ENCODE measurements around the gene C9orf152.

The C9orf152 gene

DNA sequence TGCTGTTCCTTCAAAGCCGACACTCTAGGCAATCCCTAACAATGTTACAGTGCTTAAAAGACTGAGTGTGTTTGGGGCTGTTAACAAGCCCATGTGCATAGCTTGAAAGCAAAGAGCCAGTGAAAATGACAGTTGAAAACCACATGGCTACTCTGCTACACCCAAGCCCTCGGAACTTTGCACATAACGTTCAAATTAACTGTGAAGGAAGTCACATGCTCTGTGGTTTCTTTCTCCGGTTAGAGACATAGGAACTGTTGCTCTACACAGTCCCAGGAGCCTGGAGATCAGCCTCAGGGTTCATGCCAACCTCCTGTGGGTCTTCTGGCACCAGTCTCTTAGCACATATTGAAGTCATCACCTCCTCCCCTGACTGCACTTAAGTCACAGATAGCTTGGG lies 51.1 kb downstream of the C9orf152 start:
- TF ChIP-seq, protein P1, sequence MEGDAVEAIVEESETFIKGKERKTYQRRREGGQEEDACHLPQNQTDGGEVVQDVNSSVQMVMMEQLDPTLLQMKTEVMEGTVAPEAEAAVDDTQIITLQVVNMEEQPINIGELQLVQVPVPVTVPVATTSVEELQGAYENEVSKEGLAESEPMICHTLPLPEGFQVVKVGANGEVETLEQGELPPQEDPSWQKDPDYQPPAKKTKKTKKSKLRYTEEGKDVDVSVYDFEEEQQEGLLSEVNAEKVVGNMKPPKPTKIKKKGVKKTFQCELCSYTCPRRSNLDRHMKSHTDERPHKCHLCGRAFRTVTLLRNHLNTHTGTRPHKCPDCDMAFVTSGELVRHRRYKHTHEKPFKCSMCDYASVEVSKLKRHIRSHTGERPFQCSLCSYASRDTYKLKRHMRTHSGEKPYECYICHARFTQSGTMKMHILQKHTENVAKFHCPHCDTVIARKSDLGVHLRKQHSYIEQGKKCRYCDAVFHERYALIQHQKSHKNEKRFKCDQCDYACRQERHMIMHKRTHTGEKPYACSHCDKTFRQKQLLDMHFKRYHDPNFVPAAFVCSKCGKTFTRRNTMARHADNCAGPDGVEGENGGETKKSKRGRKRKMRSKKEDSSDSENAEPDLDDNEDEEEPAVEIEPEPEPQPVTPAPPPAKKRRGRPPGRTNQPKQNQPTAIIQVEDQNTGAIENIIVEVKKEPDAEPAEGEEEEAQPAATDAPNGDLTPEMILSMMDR (conservative IDR thresholded peaks at IDR 0.05; ENCODE audit: low read depth, low read length): no peak
- H3K4me3 ChIP-seq (IDR thresholded peaks at IDR 0.05; ENCODE audit: insufficient read depth, low read depth, low read length): no peak overlapping the region
- H3K36me3 ChIP-seq (ENCODE audit: insufficient read depth): no peaks in the 10 kb centered on the region; the same call in 1 of the 2 replicates
- peak overlapping the region; percentile 42; the same call in 1 of the 2 replicates for H3K9ac ChIP-seq
- peaks cover 100% of the 10 kb centered on the region for H3K4me1 ChIP-seq (ENCODE audit: low read depth, poor library complexity, severe bottlenecking)
- H4K20me1 ChIP-seq (ENCODE audit: insufficient read depth): no peaks in the 10 kb centered on the region
- H3K4me2 ChIP-seq: peak overlapping the region; percentile 98
- H2AFZ ChIP-seq (ENCODE audit: low read depth): no peak overlapping the region
- peaks cover 97% of the 10 kb centered on the region for H3K79me2 ChIP-seq (ENCODE audit: insufficient read depth, low read depth)
- H3K27ac ChIP-seq: peak overlapping the region; percentile 80
- H3K27me3 ChIP-seq (ENCODE audit: insufficient read depth, low read depth): no peaks in the 10 kb centered on the region

DNA sequence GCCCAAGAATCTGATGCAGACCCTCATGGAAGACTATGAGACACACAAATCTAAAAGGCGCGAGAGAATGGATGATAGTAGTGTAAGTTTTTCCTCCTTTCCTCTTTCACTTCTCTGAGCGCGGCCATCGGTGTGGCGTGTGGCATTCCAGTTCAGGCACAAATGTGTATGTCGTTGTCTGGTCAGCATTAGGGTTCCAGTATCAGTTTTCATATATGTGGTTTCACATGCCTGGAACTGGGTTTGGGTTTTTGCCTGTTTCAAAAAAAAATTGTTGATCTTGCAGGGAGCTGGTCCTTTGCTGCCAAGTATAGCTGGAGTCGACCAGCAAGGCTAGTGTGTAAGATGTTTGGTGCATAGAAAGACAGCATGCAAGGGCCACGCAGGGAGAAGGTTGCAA lies 51.5 kb downstream of the C9orf152 start:
- H3K27me3 ChIP-seq (ENCODE audit: insufficient read depth, low read depth): no peaks in the 10 kb centered on the region
- H3K79me2 ChIP-seq (ENCODE audit: insufficient read depth, low read depth): peaks cover 97% of the 10 kb centered on the region
- H3K4me2 ChIP-seq: peak overlapping the region; percentile 98
- H3K36me3 ChIP-seq (ENCODE audit: insufficient read depth): no peaks in the 10 kb centered on the region; the same call in 1 of the 2 replicates
- TF ChIP-seq, protein P1 (conservative IDR thresholded peaks at IDR 0.05; ENCODE audit: low read depth, low read length): no peak
- peak overlapping the region; percentile 80 for H3K27ac ChIP-seq
- no peaks in the 10 kb centered on the region for H4K20me1 ChIP-seq (ENCODE audit: insufficient read depth)
- H3K4me1 ChIP-seq (ENCODE audit: low read depth, poor library complexity, severe bottlenecking): peaks cover 100% of the 10 kb centered on the region
- H3K9ac ChIP-seq: peak overlapping the region; percentile 42; the same call in 1 of the 2 replicates
- no peak overlapping the region for H3K4me3 ChIP-seq (IDR thresholded peaks at IDR 0.05; ENCODE audit: insufficient read depth, low read depth, low read length)
- no peak overlapping the region for H2AFZ ChIP-seq (ENCODE audit: low read depth)

DNA sequence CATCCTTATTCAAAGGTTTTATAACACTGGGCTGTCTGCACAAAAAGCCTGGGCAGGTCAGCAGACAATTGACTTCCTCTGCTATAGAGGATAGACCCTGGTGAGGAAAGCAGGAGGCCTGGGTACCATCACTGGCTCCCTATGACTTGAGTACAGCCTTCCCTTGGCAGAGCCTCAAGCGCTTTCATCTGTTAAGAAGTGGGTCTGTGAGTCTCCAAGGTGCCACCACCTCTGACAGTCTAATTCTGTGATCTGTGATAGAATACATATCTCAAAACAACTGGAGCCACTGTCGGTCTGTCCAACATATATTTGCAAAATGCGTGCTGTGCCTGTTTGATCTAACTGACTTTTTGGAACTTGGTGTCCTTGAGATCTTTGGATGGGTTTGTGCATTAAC lies 52.2 kb downstream of the C9orf152 start:
- peak overlapping the region; percentile 98 for H3K4me2 ChIP-seq
- no peaks in the 10 kb centered on the region for H3K27me3 ChIP-seq (ENCODE audit: insufficient read depth, low read depth)
- H3K4me1 ChIP-seq (ENCODE audit: low read depth, poor library complexity, severe bottlenecking): peaks cover 100% of the 10 kb centered on the region
- H3K27ac ChIP-seq: peak overlapping the region; percentile 80
- no peaks in the 10 kb centered on the region for H4K20me1 ChIP-seq (ENCODE audit: insufficient read depth)
- H2AFZ ChIP-seq (ENCODE audit: low read depth): no peak overlapping the region
- peak overlapping the region; percentile 42; the same call in 1 of the 2 replicates for H3K9ac ChIP-seq
- no peak overlapping the region for H3K4me3 ChIP-seq (IDR thresholded peaks at IDR 0.05; ENCODE audit: insufficient read depth, low read depth, low read length)
- no peaks in the 10 kb centered on the region; the same call in 1 of the 2 replicates for H3K36me3 ChIP-seq (ENCODE audit: insufficient read depth)
- TF ChIP-seq, protein P1 (conservative IDR thresholded peaks at IDR 0.05; ENCODE audit: low read depth, low read length): no peak
- peaks cover 97% of the 10 kb centered on the region for H3K79me2 ChIP-seq (ENCODE audit: insufficient read depth, low read depth)

DNA sequence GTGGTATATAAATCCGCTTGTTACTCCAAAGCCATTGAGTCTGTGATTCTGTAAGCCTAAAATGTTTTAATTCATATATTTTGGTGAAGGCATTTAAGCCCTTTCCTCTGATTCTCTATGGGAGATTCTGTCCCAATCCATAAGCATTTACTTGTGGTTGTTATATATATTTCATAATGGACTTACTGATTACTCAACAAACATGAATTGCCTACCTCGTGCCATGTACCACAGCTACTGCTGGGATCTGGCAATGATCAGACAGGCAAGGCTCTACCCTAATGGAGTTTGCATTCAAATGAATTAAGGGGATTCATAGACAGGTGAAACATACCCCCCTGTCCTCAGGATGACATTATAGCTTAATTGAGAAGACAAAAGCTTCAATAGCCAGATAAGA lies 54.5 kb downstream of the C9orf152 start:
- Histone ChIP-seq H2AFZ (ENCODE audit: low read depth) (no peak overlapping the region), H3K27me3 (ENCODE audit: insufficient read depth, low read depth) (no peaks in the 10 kb centered on the region), H3K79me2 (ENCODE audit: insufficient read depth, low read depth) (peaks cover 96% of the 10 kb centered on the region), H3K36me3 (ENCODE audit: insufficient read depth) (no peaks in the 10 kb centered on the region), H3K4me1 (ENCODE audit: low read depth, poor library complexity, severe bottlenecking) (peaks cover 100% of the 10 kb centered on the region), H4K20me1 (ENCODE audit: insufficient read depth) (no peaks in the 10 kb centered on the region), H3K4me3 (IDR thresholded peaks at IDR 0.05; ENCODE audit: insufficient read depth, low read depth, low read length) (no peak overlapping the region), H3K9ac (no peak overlapping the region; the same call in 1 of the 2 replicates), H3K4me2 (peak overlapping the region; percentile 27), H3K27ac (peak overlapping the region; percentile 80; the same call in 1 of the 2 replicates)
- TF ChIP-seq, protein P1 (conservative IDR thresholded peaks at IDR 0.05; ENCODE audit: low read depth, low read length): no peak
